Duodenal mucosa (tissue), 2 donors: ENCODE data around the gene IQGAP3.

Experiments used
- H3K27ac ChIP-seq: one replicate; pipeline ENCODE4 v1.7.0; 2013; ENCODE audit warnings: low read depth, low read length
- H3K27me3 ChIP-seq, 2 donors: one replicate each; pipeline ENCODE4 v1.7.0; 2013; ENCODE audit warnings: low read length in 2 of 2, control low read depth in 1 of 2; ENCODE audit not compliant: insufficient read depth in 2 of 2, control insufficient read depth in 1 of 2
- H3K36me3 ChIP-seq, 2 donors: one replicate each; pipeline ENCODE4 v1.7.0; 2013; ENCODE audit warnings: low read length in 2 of 2, control low read depth in 1 of 2; ENCODE audit not compliant: insufficient read depth in 2 of 2, control insufficient read depth in 1 of 2
- H3K4me1 ChIP-seq, 2 donors: one replicate each; pipeline ENCODE4 v1.7.0; 2013; ENCODE audit warnings: low read length in 2 of 2, control low read depth in 1 of 2; ENCODE audit not compliant: insufficient read depth in 2 of 2, control insufficient read depth in 1 of 2
- H3K4me3 ChIP-seq, 2 donors: one replicate each; pipeline ENCODE4 v1.7.0; 2013; ENCODE audit warnings: low read length in 2 of 2, low read depth in 1 of 2
- H3K9ac ChIP-seq, 2 donors: one replicate each; pipeline ENCODE4 v1.7.0; 2013; ENCODE audit warnings: low read length in 2 of 2, low read depth in 1 of 2
- H3K9me3 ChIP-seq, 2 donors: one replicate each; pipeline ENCODE4 v1.7.0; 2013; ENCODE audit warnings: low read length in 2 of 2, control low read depth in 1 of 2; ENCODE audit not compliant: control insufficient read depth in 1 of 2

Gene IQGAP3

GRCh38 chr1:156595016-156595415 is 22.7 kb upstream of the IQGAP3 start:
- Histone ChIP-seq H3K27ac (no peak overlapping the region), H3K36me3 (peaks cover 14 to 54% of the 10 kb centered on the region in 2 donors), H3K9me3 (no peaks in the 10 kb centered on the region), H3K9ac (no peak overlapping the region), H3K4me3 (no peak overlapping the region), H3K27me3 (no peaks in the 10 kb centered on the region), H3K4me1 (peaks cover 17 to 22% of the 10 kb centered on the region in 2 donors)

GRCh38 chr1:156594190-156594589 is 21.8 kb upstream of the IQGAP3 start:
- peaks cover 14 to 16% of the 10 kb centered on the region in 2 donors for H3K4me1 ChIP-seq
- H3K9me3 ChIP-seq = no peaks in the 10 kb centered on the region
- H3K27me3 ChIP-seq = no peaks in the 10 kb centered on the region
- no peak overlapping the region for H3K4me3 ChIP-seq
- H3K27ac ChIP-seq = no peak overlapping the region
- H3K9ac ChIP-seq = no peak overlapping the region
- peaks cover 14 to 54% of the 10 kb centered on the region in 2 donors for H3K36me3 ChIP-seq

GRCh38 chr1:156593661-156593989 is 21.3 kb upstream of the IQGAP3 start:
- Histone ChIP-seq H3K4me1 (peaks cover 14 to 16% of the 10 kb centered on the region in 2 donors), H3K36me3 (peaks cover 14 to 54% of the 10 kb centered on the region in 2 donors), H3K9ac (no peak overlapping the region), H3K4me3 (no peak overlapping the region), H3K9me3 (no peaks in the 10 kb centered on the region), H3K27me3 (no peaks in the 10 kb centered on the region), H3K27ac (no peak overlapping the region)

- Histone ChIP-seq H3K36me3 (peaks cover 12 to 51% of the 10 kb centered on the region in 2 donors), H3K4me3 (no peak overlapping the region), H3K4me1 (peaks cover 14 to 16% of the 10 kb centered on the region in 2 donors), H3K27ac (no peak overlapping the region), H3K9me3 (no peaks in the 10 kb centered on the region), H3K9ac (no peak overlapping the region), H3K27me3 (no peaks in the 10 kb centered on the region)
Measured at GRCh38 chr1:156592910-156593660, 20.7 kb upstream of the IQGAP3 start.

- H3K27ac ChIP-seq = peak overlapping the region; percentile 61
- H3K36me3 ChIP-seq = peaks cover 8 to 43% of the 10 kb centered on the region in 2 donors
- H3K9me3 ChIP-seq = no peaks in the 10 kb centered on the region
- H3K4me1 ChIP-seq = peaks cover 14 to 16% of the 10 kb centered on the region in 2 donors
- peak overlapping the region; percentile 75 to 95 for H3K4me3 ChIP-seq
- peak overlapping the region; percentile 78 to 85 for H3K9ac ChIP-seq
- no peaks in the 10 kb centered on the region for H3K27me3 ChIP-seq
Measured at GRCh38 chr1:156592158-156592909, 20.0 kb upstream of the IQGAP3 start.

- peak within 1 kb of the TSS; percentile 61 for H3K27ac ChIP-seq
- peak within 1 kb of the TSS; percentile 78 to 98 for H3K9ac ChIP-seq
- peak within 1 kb of the TSS; percentile 75 to 95 for H3K4me3 ChIP-seq
- peaks cover 8 to 36% of the 10 kb centered on the region in 2 donors for H3K36me3 ChIP-seq
- H3K27me3 ChIP-seq = no peaks in the 10 kb centered on the region
- H3K9me3 ChIP-seq = no peaks in the 10 kb centered on the region
- H3K4me1 ChIP-seq = peaks cover 14 to 16% of the 10 kb centered on the region in 2 donors
Measured at GRCh38 chr1:156591432-156592157, 19.2 kb upstream of the IQGAP3 start, which contains the start of gene NAXE. Gene NAXE (plus strand): TSS chr1:156591776. CDS start chr1:156591805, 29 bp downstream.

- H3K36me3 ChIP-seq = peaks cover 8 to 31% of the 10 kb centered on the region in 2 donors
- H3K4me3 ChIP-seq = peak overlapping the region; percentile 75 to 95
- no peaks in the 10 kb centered on the region for H3K27me3 ChIP-seq
- no peaks in the 10 kb centered on the region for H3K9me3 ChIP-seq
- H3K4me1 ChIP-seq = peaks cover 14 to 16% of the 10 kb centered on the region in 2 donors
- peak overlapping the region; percentile 40 for H3K27ac ChIP-seq
- peak overlapping the region; percentile 78 to 98 for H3K9ac ChIP-seq
Measured at GRCh38 chr1:156591181-156591431, 18.7 kb upstream of the IQGAP3 start.

GRCh38 chr1:156590326-156591180 is 18.2 kb upstream of the IQGAP3 start:
- H3K4me1 ChIP-seq = peaks cover 14 to 16% of the 10 kb centered on the region in 2 donors
- no peaks in the 10 kb centered on the region for H3K9me3 ChIP-seq
- H3K4me3 ChIP-seq = peak overlapping the region; percentile 75 to 95
- peak overlapping the region; percentile 78 to 98 for H3K9ac ChIP-seq
- H3K27me3 ChIP-seq = no peaks in the 10 kb centered on the region
- H3K36me3 ChIP-seq = peaks cover 8 to 26% of the 10 kb centered on the region in 2 donors
- H3K27ac ChIP-seq = peak overlapping the region; percentile 40

GRCh38 chr1:156589546-156589945 is 17.2 kb upstream of the IQGAP3 start:
- H3K27ac ChIP-seq = no peak overlapping the region
- H3K9me3 ChIP-seq = no peaks in the 10 kb centered on the region
- H3K9ac ChIP-seq = no peak overlapping the region
- no peaks in the 10 kb centered on the region for H3K27me3 ChIP-seq
- peaks cover 3 to 16% of the 10 kb centered on the region in 2 donors for H3K36me3 ChIP-seq
- peaks cover 14 to 16% of the 10 kb centered on the region in 2 donors for H3K4me1 ChIP-seq
- no peak overlapping the region for H3K4me3 ChIP-seq
